Inflammatory macrophage (primary cell): ENCODE results near the gene ZFR2.

Source experiments
- DNase-seq, 2 donors: peaks; one replicate each; pipeline ENCODE4 v3.0.0-alpha.2; 2020 to 2022

The ZFR2 gene

DNA sequence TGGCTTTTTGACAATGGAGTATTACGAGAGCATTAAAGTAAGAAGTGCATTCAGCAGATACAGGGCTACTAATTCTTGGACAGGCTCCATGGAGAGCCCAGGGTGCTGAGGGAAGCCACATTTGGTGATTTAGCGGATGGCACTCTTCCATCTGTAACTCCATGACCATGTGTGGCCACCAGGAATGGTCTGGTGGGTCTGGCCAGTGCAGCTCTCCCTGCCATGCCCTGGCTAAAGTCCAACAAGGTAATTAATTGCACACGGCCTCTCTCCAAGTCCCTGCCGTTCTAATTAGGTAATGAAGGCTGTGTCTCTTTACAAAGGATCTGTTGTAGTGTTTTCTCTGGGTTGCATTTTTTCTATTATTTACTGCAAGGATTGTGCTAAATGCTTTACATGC is 4.3 kb upstream of the ZFR2 start:
- no peak for DNase-seq

DNA sequence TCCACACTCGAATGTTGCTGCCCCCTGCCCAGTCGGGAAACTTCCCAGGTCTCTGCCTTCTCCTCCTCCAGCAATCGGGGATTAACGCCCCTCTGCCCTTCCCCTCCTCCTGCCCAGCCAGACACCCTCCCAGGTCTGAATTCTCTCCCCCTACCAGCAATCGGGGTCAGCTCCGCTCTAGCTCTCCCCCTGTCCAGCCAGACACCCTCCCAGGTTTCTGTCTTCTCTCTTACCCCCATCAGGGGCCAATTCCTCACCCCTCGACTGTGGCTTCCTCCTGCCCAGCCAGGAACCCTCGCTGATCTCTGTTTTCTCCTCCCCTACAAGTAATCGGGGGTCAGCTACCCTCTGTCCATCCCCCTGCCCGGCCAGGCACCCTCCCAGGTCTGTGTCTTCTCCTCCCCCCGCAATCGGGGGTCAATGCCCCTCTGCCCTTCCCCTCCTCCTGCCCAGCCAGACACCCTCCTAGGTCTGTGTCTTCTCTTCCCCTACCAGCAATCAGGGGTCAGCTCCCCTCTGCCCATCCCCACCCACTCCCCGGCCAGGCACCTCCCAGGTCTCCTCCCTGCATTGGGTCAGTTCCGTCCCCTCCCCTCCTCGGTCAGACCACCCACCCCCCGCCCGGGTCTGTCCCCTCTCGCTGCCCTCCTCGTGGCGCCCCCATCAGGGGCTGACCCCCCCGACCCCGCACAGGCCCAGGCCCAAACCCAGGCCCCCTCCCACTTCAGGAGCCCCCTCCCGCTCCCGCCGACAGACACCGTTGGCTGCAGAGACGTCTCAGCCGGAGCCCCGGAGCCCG is 668 bp downstream of the ZFR2 start:
- no peak for DNase-seq

DNA sequence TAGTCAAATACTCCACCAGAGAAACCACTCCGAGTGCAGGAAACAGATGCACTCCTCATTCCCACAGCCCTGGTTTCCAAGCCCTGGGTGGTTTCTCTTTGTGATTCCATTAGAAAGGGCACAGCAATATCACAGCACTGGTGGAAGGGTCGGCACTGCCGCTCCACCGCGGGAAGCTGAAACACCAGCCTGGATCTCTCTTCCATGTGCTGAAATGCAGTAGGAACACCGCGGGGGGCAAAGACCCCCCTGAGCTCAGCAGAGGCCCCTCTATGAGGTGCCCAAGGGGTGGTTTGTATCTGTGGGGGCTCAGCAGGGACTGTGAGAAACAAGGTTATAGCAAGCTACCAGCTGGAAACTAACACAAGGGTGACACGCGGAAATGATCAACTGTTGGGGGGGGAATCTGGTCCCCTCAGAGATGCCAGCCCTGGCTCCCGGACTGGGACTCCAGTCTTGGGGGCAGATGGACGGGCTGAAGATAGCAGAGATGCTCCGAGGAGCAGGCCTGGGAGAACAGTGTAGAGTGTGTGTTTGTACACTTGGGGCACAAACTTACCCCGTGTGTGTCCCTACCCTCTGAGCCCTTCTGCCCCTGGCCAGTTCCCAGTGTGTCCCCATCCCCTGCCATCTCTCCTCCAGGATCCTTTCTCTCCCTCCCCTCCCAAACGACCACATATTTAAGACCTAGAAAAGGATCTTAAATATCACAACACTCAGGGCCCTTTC is 1.8 kb downstream of the ZFR2 start:
- DNase-seq = no peak

DNA sequence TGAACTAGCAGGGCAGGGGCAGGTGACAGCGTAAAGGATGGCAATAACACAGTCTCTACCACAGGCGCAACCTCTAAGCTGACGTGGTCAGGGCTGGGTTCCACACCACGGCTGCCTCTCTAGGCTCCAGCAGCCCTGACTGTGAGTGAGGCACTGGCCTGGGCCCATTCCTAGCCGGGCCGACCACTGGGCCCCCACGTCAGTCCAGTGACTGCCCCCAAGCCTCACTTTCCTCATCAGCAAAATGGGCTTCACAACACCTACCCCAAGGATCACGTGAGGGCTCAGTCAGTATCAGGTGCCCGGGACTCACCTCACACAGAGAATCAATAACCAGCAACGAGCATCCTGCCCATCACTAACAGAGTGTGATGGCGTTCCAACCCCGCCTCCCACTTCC is 5.2 kb downstream of the ZFR2 start:
- no peak for DNase-seq

DNA sequence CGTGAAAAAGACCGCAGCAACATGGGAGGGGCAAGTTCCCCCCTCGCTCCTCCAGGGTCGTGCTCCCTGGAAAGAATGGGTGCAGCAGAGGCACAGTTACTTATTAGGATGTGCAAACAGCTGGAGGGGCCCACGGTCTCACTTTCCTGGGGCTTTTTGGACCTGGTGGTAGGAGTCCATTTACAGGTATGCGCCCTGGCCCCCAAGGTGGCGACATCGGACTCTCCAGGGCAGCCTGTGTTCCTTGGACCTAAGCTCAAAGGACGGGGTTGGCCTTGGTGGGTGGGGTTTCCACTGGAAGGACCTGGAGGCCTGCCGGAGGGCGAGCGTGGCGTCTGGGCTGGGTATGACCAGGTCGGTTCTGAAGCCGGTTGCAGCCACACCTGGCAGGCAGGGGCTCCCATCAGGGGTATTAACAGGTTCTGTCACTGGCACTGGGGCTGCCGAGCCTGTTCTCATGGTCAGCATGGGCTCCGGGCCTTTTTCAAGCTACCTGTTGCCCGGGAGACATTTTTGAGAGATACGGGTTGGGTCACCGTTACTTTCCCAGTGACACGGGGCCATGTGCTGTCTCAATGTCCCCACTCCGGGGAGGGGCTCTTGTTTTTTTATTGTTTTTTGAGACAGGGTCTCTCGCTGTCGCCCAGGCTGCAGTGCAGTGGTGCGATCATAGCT is 5.9 kb downstream of the ZFR2 start:
- no peak for DNase-seq

DNA sequence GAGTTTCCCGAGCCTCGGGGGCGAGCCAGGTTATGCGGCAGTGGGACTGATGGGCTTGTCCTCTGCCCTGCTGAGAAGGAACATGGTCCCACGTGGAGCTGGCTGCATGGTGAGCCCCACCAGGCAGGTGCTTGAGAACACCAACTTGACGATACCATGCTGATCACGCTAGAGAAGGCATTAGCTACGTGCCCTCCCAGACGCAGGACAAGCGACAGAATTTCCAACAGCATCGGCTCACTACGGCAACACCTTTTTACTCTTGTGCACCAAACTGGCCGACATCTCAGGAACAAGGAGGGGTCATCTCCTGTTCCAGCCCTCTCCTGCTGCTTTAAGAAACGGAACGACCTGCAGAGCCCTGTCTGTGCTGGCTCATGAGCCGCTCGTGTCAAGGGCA is 8.3 kb downstream of the ZFR2 start:
- DNase-seq = no peak

DNA sequence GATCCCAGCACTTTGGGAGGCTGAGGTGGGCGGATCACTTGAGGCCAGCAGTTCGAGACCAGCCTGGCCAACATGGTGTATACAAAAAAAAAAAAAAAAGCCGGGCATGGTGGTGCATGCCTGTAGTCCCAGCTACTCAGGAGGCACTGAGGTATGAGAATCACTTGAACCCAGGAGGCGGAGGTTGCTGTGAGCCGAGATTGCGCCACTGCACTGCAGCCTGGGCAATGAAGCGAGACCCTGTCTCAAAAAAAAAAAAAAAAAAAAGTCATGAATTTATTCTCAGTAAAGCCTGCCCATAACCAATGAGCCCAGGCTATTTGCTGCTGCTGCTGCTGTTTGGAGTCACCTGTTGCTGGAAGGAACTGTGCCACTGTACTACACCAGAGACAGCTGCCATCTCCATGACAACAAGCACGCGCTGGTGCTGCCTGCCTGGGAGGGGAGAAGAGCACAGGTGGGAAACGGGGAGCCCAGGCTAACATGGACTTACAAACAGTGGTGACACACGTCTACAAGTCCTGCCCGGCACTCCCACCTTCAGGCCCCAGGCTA is 11.3 kb downstream of the ZFR2 start:
- no peak for DNase-seq

DNA sequence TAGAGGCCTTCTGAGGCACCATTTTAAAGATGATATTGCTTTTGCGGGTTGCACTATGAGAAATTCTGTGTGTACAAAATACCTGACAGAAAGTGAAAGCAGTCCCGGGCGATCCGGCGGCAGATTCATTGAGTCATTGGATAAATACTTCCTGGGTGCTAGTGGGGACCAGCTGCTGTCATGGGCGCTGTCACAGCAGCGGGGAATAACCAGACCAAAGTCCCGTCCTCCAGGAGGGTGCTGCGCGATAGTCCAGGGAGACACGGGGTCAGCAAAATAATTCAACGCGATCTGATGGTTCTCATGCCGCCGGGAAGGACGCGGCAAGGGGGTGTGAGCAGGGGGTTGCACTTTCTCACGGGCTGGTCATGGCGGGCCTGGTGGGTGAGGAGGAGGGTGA is 13.5 kb downstream of the ZFR2 start:
- DNase-seq = no peak

DNA sequence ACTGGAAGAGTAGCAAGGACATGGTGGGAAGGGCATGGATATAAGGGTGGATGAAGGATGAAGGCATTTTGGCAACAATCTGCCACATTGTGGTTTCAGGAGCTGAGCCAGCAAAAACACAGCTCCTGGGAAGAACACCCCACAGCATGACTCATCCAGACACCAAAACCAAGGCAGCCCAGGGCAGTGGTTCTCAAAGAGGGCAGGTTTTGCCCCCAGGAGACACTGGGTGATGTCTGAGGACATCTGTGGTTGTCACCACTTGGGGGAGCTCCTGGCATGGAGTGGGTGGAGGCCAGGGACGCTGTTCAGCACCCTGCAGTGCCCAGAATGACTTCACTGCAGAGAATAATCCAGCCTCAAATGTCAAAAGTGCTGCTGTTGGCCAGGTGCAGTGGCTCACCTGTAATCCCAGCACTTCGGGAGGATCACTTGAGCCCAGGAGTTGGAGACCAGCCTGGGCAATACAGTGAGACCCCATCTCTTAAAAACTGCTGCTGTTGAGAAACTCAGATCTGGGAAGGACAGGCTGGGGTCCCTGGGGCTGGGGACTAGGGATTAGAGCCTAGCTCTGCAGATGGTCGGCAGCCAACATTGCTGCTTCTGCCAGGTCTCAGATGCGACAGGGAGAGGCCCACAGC is 16.1 kb downstream of the ZFR2 start:
- DNase-seq = peak in 1 of 2 donors; percentile 59

DNA sequence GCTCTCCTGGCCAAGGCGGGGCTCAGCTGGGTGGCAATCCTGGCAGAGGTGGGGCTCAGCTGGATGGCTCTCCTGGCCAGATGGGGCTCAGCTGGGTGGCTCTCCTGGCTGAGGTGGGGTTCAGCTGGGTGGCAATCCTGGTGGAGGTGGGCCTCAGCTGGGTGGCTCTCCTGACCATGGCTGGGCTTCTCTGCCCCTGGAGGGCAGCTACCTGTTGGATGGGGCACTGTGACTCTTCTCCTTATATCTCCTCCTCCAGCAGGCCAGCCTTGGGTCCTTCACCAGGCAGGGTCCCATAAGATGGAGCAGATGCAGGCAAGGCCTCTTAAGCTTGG is 16.7 kb downstream of the ZFR2 start:
- DNase-seq = no peak

DNA sequence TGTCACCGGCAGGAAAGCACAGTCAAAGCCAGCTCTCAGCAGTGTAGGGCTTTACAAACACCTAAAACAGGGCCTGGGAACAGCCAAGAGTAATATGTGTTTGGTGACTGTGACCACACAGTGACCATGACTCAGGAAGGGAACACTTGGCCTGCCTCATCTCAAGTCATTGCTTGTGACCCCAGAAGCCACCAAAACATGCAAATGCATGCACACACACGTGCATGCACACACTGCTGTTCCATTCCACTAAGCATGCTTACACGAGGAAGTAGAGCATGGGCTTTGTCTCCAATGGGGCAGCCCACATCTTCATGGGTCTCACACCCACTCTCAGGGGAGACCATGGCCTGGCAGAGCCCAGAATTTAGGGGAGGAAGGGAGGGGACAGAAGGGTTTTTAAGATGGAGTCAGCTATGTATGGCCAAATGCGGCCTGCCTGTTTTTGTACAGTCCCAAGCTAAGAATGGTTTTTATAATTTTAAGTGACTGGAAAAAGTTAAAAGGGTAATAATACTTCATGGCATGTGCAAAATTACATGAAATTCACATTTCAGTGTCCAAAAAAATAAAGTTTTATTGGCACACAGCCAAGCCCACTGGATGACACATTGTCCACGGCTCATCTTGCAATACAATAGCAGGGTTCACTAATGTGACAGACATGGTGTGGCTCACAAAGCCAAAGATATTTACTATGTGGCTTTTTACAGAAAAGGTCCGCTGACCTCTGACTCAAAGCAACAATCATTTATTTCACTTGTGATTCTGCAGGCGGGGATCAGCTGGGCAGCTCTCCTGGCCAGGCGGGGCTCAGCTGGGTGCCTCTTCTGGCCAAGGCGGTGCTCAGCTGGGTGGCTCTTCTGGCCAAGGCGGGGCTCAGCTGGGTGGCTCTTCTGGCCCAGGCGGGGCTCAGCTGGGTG is 17.3 kb downstream of the ZFR2 start:
- no peak for DNase-seq

DNA sequence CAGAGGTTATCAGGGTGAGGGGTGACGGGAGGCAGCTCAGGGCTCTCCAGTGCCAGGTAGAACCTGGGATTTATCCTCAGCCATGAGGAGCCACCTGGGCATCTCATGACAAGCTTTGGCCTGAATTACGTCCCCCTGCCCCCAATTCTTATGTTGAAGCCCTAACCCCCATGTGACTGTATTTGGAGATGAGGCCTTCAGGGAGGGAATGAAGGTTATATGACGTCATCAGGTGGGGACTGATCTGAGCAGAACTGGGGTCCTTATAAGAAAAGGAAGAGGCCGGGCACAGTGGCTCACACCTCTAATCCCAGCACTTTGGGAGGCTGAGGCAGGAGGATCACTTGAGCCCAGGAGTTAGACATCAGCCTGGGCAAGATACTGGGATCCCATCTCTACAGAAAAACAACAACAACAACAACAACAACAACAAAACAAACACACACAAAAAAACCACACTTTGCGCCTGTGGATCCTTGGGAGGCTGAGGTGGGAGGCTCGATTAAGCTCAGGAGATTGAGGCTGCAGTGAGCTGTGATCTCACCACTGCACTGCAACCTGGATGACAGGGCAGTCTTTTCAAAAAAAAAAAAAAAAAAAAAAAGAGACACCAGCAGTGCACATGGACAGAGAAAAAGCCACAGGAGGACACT is 18.4 kb downstream of the ZFR2 start:
- DNase-seq = no peak

DNA sequence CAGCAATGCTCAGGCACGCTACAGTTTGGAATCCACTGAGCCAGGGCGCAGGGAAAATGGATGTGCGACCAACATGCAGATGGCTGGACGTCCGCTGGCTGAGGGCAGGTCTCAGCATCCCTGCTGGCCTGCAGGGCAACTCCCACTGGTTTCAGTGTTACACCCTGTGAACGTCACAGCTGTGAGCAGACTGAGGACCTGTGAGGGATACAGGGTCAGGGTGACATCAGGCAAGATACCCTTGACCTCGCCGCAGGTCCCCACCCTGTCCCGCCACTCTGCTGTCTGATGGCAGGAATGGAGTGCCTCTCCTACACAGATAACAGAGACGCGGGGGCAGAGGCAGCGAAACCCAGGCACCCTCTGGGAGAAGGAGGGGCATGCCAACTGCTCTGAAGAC is 19.1 kb downstream of the ZFR2 start:
- DNase-seq = no peak

DNA sequence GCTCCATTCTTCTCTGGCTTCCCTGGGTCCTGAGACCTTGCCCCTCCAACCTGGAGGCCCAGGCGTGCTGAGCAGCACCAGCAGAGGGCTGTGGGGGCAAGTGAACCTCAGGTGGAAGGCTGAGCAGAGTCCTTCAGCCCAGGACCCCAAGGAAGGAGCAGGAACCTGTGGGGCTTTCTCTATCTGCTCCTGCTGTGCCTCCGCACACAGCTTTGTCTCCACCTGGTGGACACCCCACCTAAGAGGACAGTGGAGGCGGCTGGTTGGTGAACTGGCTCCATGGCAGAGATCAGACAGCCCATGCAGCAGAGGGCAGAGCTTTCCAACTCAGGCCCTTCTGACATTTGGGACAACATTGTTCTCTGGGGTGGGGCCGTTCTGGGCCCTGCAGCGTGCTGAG is 19.7 kb downstream of the ZFR2 start:
- DNase-seq = peak; percentile 32 to 34

DNA sequence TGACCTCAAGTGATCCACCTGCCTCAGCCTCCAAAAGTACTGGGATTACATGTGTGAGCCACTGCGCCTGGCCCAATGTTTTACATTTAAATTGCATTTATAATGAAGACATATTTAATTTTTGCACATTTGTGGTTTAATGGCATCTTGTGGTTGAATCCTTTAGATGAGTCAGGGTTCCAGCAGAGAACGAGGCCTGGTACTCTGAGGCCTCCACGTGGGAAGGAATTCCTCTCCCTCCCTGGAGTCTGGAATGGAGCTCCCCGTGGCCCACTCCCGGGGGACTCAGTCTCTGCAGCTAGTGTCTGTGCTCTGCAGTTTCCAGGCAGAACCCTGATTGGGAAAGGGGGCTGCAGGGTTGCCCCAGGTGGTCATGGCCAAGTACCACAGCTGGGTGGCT is 24.2 kb downstream of the ZFR2 start:
- no peak for DNase-seq

DNA sequence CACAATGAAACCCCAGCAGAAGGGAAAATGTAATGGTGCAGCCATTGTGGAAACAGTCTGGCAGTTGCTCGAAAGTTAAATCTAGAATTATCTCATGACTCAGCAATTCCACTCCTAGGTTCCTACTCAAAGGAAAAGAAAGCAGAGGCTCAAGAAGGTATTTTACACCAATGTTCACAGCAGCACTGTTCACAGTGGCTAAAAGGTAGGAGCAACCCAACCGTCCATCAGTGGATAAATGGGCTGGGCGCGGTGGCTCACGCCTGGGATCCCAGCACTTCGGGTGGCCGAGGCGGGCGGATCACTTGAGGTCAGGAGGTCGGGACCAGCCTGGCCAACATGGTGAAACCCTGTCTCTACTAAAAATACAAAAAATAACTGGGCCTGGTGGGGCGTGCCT is 25.9 kb downstream of the ZFR2 start:
- no peak for DNase-seq

DNA sequence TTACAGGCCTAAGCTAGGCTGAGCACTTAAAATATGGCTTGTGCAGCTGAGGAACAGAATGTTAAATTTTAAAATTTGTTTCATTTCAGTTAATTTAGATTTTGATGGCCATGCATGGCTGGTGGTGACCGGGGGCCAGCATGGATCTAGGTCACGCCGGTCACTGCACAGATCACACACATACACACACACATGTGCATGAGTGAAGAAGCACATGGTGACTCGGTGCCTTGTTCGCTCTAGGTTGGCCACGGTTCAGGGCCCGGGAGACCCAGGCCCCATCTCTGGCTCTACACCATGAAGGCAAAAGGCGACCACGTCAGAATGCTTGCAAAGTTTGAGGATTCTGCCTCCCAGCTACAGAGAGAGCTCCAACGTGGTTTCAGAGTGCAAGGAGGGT is 28.0 kb downstream of the ZFR2 start:
- DNase-seq = no peak

DNA sequence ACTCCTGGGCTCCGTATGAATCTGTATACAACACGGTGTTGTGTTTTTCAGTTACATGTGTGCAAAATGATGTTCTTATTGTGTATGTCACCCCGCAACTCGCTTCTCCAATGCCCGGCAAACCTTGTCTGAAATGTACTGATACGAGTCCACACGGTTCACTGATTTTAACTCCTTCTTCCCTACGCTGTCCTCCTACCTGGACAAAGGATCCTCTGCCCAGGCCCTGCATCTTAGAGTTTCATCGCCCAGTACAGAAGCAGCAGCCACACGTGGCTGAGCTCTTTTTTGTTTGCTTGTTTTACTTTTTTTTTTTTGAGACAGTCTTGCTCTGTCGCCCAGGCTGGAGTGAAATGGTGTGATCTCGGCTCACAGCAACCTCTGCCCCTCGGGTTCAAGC is 28.9 kb downstream of the ZFR2 start:
- DNase-seq = no peak

DNA sequence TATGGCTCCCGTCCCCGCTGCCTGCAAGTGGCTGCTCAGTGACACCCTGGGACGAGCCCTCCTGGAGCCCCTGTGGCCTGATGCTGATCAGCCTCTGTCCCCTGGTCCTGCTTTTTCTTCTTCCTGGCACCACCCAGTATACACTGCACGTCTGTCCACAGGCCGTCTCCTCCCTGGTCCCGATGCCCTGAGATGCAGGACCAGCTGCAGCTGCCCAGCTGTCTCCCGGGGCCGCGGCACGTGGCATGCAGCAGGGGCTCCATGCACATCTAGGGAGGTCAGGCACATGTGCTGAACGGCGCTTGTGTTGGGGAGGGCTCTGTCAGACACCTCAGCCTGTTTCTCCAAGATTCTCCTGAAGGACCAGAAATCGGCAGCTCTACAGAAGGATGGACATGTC is 30.2 kb downstream of the ZFR2 start:
- no peak for DNase-seq

DNA sequence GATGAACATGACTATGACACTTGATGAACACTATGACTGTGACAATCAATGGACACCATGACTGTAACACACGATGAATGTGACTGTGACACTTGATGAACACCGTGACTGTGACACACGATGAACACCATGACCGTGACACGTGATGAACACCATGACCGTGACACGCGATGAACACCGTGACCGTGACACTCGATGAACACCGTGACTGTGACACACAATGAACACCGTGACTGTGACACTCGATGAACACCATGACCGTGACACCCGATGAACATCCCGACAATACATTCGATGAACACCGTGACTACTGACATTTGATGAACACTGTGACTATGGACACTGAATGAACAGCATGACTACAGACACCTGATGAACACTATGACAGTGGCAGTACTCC is 30.9 kb downstream of the ZFR2 start:
- DNase-seq = no peak

DNA sequence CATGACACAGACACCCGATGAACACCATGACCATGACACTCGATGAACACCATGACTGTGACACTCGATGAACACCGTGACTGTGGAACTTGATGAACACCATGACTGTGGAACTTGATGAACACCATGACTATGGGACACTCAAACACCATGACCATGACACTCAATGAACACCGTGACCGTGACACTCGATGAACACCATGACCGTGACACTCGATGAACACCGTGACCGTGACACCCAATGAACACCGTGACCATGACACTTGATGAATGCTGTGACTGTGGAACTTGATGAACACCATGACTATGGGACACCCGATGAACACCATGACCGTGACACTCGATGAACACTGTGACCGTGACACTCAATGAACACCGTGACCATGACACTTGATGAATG is 31.5 kb downstream of the ZFR2 start:
- no peak for DNase-seq

DNA sequence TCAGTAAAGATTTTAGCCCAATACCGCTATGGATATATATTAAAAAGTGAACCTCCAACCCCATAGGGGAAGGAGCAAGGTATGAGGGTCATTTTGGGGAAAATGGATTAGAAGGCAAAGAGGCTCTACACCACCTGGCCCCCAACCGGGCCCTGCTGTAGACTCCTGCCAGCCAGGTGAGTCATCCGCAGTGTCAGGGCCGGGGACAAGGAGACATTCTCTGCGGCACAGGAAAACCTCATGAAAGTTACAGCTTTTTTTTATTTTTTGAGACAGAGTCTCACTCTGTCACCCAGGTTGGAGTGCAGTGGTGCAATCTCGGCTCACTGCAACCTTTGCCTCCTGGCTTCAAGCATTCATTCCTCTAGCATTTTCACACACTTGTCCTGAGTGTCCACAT is 32.0 kb downstream of the ZFR2 start:
- no peak for DNase-seq
